BLaER1 (cell line): ENCODE measurements around the gene HOXB3.

Source experiments
- H3K27ac ChIP-seq: shearing (Covaris generic); formaldehyde crosslinking; 2 replicates; pipeline ENCODE4 v1.8.1; 2022
- H3K27me3 ChIP-seq: shearing (Covaris generic); formaldehyde crosslinking; 2 replicates; pipeline ENCODE4 v1.8.1; 2022
- H3K36me3 ChIP-seq: shearing (Covaris generic); formaldehyde crosslinking; 2 replicates; pipeline ENCODE4 v1.8.1; 2022
- H3K4me1 ChIP-seq: shearing (Covaris generic); formaldehyde crosslinking; 2 replicates; pipeline ENCODE4 v1.8.1; 2022
- H3K4me2 ChIP-seq: shearing (Covaris generic); formaldehyde crosslinking; 2 replicates; pipeline ENCODE4 v1.8.1; 2022
- H3K4me3 ChIP-seq: shearing (Covaris generic); formaldehyde crosslinking; 2 replicates; pipeline ENCODE4 v1.8.1; 2022
- H3K9ac ChIP-seq: shearing (Covaris generic); formaldehyde crosslinking; 2 replicates; pipeline ENCODE4 v1.8.1; 2022
- H3K9me3 ChIP-seq: shearing (Covaris generic); formaldehyde crosslinking; 2 replicates; pipeline ENCODE4 v1.8.1; 2022
- H4K20me1 ChIP-seq: shearing (Covaris generic); formaldehyde crosslinking; 2 replicates; pipeline ENCODE4 v1.8.1; 2022
- Cebpa-rat ChIP-seq: shearing (Covaris generic); IDR thresholded peaks from 2 replicates; pipeline ENCODE4 v1.8.1; 2022

Gene HOXB3

GRCh38 chr17:48504953-48505352 is 85.1 kb downstream of the HOXB3 start:
- Histone ChIP-seq H4K20me1 (no peaks in the 10 kb centered on the region), H3K9me3 (no peaks in the 10 kb centered on the region), H3K4me2 (no peak overlapping the region), H3K27me3 (no peaks in the 10 kb centered on the region), H3K27ac (no peak overlapping the region), H3K9ac (no peak overlapping the region), H3K4me1 (no peaks in the 10 kb centered on the region), H3K36me3 (no peaks in the 10 kb centered on the region), H3K4me3 (no peak overlapping the region)
- no peak for TF ChIP-seq Cebpa-rat

GRCh38 chr17:48503747-48504146 is 86.3 kb downstream of the HOXB3 start:
- no peaks in the 10 kb centered on the region for H4K20me1 ChIP-seq
- no peak overlapping the region for H3K27ac ChIP-seq
- no peaks in the 10 kb centered on the region for H3K9me3 ChIP-seq
- H3K36me3 ChIP-seq: no peaks in the 10 kb centered on the region
- no peak overlapping the region for H3K9ac ChIP-seq
- no peaks in the 10 kb centered on the region for H3K27me3 ChIP-seq
- no peaks in the 10 kb centered on the region for H3K4me1 ChIP-seq
- TF ChIP-seq Cebpa-rat: no peak
- H3K4me2 ChIP-seq: no peak overlapping the region
- H3K4me3 ChIP-seq: no peak overlapping the region

GRCh38 chr17:48502901-48503300 is 87.1 kb downstream of the HOXB3 start:
- Histone ChIP-seq H3K9me3 (no peaks in the 10 kb centered on the region), H3K36me3 (no peaks in the 10 kb centered on the region), H3K27me3 (no peaks in the 10 kb centered on the region)

GRCh38 chr17:48502312-48502711 is 87.7 kb downstream of the HOXB3 start:
- Histone ChIP-seq H3K4me3 (no peak overlapping the region), H3K36me3 (no peaks in the 10 kb centered on the region), H3K27me3 (no peaks in the 10 kb centered on the region), H3K27ac (no peak overlapping the region), H3K4me1 (no peaks in the 10 kb centered on the region), H3K9ac (no peak overlapping the region), H3K9me3 (no peaks in the 10 kb centered on the region), H4K20me1 (no peaks in the 10 kb centered on the region), H3K4me2 (no peak overlapping the region)
- TF ChIP-seq Cebpa-rat: no peak

More at GRCh38 chr17:48502901-48503300, 87.1 kb downstream of the HOXB3 start:
- no peaks in the 10 kb centered on the region for H3K4me1 ChIP-seq
- no peak overlapping the region for H3K4me2 ChIP-seq
- H4K20me1 ChIP-seq: no peaks in the 10 kb centered on the region
- no peak overlapping the region for H3K27ac ChIP-seq
- TF ChIP-seq Cebpa-rat: no peak
- no peak overlapping the region for H3K9ac ChIP-seq
- no peak overlapping the region for H3K4me3 ChIP-seq

- H3K4me2 ChIP-seq: no peak overlapping the region
- no peak overlapping the region for H3K4me3 ChIP-seq
- no peaks in the 10 kb centered on the region for H3K4me1 ChIP-seq
- no peak for TF ChIP-seq Cebpa-rat
- H4K20me1 ChIP-seq: no peaks in the 10 kb centered on the region
- no peak overlapping the region for H3K9ac ChIP-seq
- H3K27me3 ChIP-seq: no peaks in the 10 kb centered on the region
- H3K27ac ChIP-seq: no peak overlapping the region
- no peaks in the 10 kb centered on the region for H3K9me3 ChIP-seq
- H3K36me3 ChIP-seq: no peaks in the 10 kb centered on the region
Measured at GRCh38 chr17:48500435-48501426, 89.3 kb downstream of the HOXB3 start.

- H4K20me1 ChIP-seq: no peaks in the 10 kb centered on the region
- H3K36me3 ChIP-seq: no peaks in the 10 kb centered on the region
- H3K9me3 ChIP-seq: no peaks in the 10 kb centered on the region
- no peak overlapping the region for H3K9ac ChIP-seq
- no peak overlapping the region for H3K27ac ChIP-seq
- no peak overlapping the region for H3K4me2 ChIP-seq
- TF ChIP-seq Cebpa-rat: no peak
- no peaks in the 10 kb centered on the region for H3K27me3 ChIP-seq
- no peak overlapping the region for H3K4me3 ChIP-seq
- no peaks in the 10 kb centered on the region for H3K4me1 ChIP-seq
Measured at GRCh38 chr17:48499735-48500434, 90.2 kb downstream of the HOXB3 start.

GRCh38 chr17:48499248-48499647 is 90.8 kb downstream of the HOXB3 start:
- no peak for TF ChIP-seq Cebpa-rat

More at GRCh38 chr17:48499248-48499647, 90.8 kb downstream of the HOXB3 start:
- no peak overlapping the region for H3K4me3 ChIP-seq
- no peaks in the 10 kb centered on the region for H3K36me3 ChIP-seq
- no peaks in the 10 kb centered on the region for H4K20me1 ChIP-seq
- H3K9ac ChIP-seq: no peak overlapping the region
- H3K4me1 ChIP-seq: no peaks in the 10 kb centered on the region
- no peak overlapping the region for H3K27ac ChIP-seq
- H3K9me3 ChIP-seq: no peaks in the 10 kb centered on the region
- no peak overlapping the region for H3K4me2 ChIP-seq
- no peaks in the 10 kb centered on the region for H3K27me3 ChIP-seq
